Measurements from ENCODE around the gene MAPRE3. TPM values are rescaled to one million over a fixed set of nuclear protein-coding genes. Genes with fewer than 3 reads are reported as not detected.
A peak's percentile ranks its signal among the peaks of the same experiment; 100 is the strongest.

The MAPRE3 gene
- total RNA-seq, 4 donors from 2014 or later = 41.9 to 66.5 (median 53.9) TPM

DNA sequence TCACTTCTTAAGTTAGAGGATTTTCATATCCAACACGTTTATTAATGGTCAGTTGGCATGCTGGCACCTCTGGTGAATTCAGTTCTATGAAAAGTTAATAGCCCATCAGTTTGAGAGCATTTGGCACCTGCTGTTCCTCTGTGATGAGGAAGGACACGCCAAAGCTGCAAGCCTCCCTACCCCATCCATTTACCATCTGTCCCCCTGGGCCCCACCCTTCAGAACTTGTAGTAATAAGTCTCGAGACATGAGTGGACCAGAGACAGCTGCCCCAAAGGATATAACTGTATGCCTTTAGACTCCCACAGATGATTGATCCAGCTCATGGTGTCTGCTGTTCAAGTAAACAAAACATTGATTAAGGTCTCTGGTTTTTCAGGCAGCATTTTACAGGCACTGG lies 94.7 kb downstream of the MAPRE3 start:
- ATAC-seq (no peak), DNase-seq (no peak)
- intact Hi-C loops (cut with DNase I; ENCODE audit: low total_unique reads) = no loop called here
- Histone ChIP-seq H3K27me3 (no peaks in the 10 kb centered on the region), H3K27ac (peak overlapping the region in 1 of 4 donors; percentile 15), H3K4me3 (no peak overlapping the region), H3K4me1 (peaks cover 12 to 21% of the 10 kb centered on the region in 2 donors), H3K9me3 (no peaks in the 10 kb centered on the region), H3K36me3 (peaks cover 0 to 28% of the 10 kb centered on the region in 2 donors)
- no peak for TF ChIP-seq POLR2A (IDR thresholded peaks at IDR 0.05)
- TF ChIP-seq, protein P1, sequence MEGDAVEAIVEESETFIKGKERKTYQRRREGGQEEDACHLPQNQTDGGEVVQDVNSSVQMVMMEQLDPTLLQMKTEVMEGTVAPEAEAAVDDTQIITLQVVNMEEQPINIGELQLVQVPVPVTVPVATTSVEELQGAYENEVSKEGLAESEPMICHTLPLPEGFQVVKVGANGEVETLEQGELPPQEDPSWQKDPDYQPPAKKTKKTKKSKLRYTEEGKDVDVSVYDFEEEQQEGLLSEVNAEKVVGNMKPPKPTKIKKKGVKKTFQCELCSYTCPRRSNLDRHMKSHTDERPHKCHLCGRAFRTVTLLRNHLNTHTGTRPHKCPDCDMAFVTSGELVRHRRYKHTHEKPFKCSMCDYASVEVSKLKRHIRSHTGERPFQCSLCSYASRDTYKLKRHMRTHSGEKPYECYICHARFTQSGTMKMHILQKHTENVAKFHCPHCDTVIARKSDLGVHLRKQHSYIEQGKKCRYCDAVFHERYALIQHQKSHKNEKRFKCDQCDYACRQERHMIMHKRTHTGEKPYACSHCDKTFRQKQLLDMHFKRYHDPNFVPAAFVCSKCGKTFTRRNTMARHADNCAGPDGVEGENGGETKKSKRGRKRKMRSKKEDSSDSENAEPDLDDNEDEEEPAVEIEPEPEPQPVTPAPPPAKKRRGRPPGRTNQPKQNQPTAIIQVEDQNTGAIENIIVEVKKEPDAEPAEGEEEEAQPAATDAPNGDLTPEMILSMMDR (IDR thresholded peaks at IDR 0.05 in 4 of 5, conservative IDR thresholded peaks at IDR 0.05 in 1 of 5) = no peak
- in situ Hi-C loops (cut with MboI; ENCODE audit: low sequenced_read_pairs in 4 of 4) = no loop called here

DNA sequence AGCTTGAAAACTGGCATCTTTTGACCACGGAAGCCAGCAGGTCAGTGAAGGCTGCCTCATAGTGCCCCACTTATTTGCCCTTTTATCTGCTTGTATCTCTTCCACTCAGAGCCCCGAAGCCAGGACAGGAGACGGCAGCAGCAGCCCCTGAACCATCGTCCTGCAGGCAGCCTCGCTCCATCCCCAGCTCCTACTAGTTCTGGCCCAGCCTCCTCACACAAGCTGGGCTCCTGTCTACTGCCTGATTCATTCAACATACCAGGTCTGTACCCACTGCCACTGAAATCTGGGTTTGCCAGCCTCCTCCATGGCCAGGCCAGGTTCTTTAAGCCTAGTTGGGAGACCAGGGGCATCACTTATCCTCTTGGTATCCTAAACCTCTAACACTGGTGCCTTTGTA lies 96.9 kb downstream of the MAPRE3 start:
- peaks cover 0 to 28% of the 10 kb centered on the region in 2 donors for H3K36me3 ChIP-seq
- H3K4me1 ChIP-seq = peaks cover 27 to 33% of the 10 kb centered on the region in 2 donors
- H3K9me3 ChIP-seq = no peaks in the 10 kb centered on the region
- H3K4me3 ChIP-seq = no peak overlapping the region
- no peaks in the 10 kb centered on the region for H3K27me3 ChIP-seq
- in situ Hi-C loops (cut with MboI; ENCODE audit: low sequenced_read_pairs in 4 of 4) (no loop called here), intact Hi-C loops (cut with DNase I; ENCODE audit: low total_unique reads) (no loop called here)
- no peak for TF ChIP-seq POLR2A (IDR thresholded peaks at IDR 0.05)
- TF ChIP-seq, protein P1 (IDR thresholded peaks at IDR 0.05 in 4 of 5, conservative IDR thresholded peaks at IDR 0.05 in 1 of 5) = no peak
- no peak overlapping the region for H3K27ac ChIP-seq
- no peak for DNase-seq
- ATAC-seq = no peak

DNA sequence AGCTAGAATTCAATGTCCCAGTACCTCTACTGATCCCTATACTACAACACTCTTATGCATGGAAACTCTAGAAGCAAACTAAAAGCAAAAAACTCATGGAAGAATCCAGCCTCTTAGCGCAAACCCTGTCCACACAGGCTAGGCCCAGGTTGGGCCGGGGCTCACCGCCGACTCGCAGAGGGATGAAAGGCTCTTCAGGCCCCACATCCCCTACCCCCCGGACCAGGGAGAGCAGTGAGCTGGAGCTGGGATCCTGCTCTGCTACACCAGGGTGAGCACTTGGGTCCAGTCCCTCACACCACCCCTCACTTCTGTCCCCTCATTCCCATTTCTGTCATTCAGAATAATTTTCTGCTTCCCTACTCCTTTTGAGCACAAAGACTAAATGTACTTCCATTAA lies 99.0 kb downstream of the MAPRE3 start:
- H3K27me3 ChIP-seq = no peaks in the 10 kb centered on the region
- no peak overlapping the region for H3K4me3 ChIP-seq
- H3K9me3 ChIP-seq = no peaks in the 10 kb centered on the region
- TF ChIP-seq POLR2A (IDR thresholded peaks at IDR 0.05) = no peak
- TF ChIP-seq, protein P1 (IDR thresholded peaks at IDR 0.05 in 4 of 5, conservative IDR thresholded peaks at IDR 0.05 in 1 of 5) = no peak
- no peak overlapping the region for H3K27ac ChIP-seq
- intact Hi-C loops (cut with DNase I; ENCODE audit: low total_unique reads) (no loop called here), in situ Hi-C loops (cut with MboI; ENCODE audit: low sequenced_read_pairs in 4 of 4) (no loop called here)
- DNase-seq (no peak), ATAC-seq (no peak)
- H3K4me1 ChIP-seq = peaks cover 28% of the 10 kb centered on the region in 2 donors
- peaks cover 0 to 28% of the 10 kb centered on the region in 2 donors for H3K36me3 ChIP-seq

DNA sequence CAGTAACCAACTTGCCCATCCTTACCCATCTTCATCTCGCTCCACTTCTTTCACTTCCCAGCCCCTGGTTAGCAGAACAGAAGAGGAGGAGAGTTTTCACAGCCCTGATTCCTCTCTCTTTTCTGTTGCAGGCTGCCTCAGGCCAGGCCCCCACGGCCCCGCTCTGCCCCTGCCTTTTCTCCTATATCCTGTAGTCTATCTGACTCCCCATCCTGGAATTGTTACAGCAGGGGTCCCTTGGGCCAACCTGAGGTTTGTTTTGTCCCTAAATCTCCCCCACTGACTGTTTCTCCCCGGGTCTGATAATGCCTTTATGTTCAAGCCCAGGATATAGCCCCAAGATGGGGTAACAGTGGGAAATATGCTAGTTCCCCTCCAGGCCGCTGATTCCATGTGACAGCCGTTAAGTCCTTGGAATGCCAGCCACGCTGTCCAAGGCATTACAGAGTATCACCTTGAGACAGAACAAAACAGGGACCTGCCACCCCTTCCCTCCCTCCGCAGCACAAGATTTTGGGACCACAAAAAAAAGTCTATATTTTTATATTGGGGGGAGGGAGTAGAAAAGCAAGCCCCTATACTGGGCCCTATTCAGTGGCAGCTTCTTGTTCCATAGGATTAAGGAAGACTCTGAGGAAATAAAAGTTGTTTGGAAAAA lies 99.7 kb downstream of the MAPRE3 start:
- H3K4me1 ChIP-seq = peaks cover 29 to 31% of the 10 kb centered on the region in 2 donors
- peak overlapping the region; percentile 91 to 97 (median 92) for H3K27ac ChIP-seq
- in situ Hi-C loops (cut with MboI; ENCODE audit: low sequenced_read_pairs in 4 of 4) = no loop called here
- TF ChIP-seq, protein P1 (IDR thresholded peaks at IDR 0.05 in 4 of 5, conservative IDR thresholded peaks at IDR 0.05 in 1 of 5) = no peak
- no peak for TF ChIP-seq POLR2A (IDR thresholded peaks at IDR 0.05)
- H3K4me3 ChIP-seq = peak overlapping the region; percentile 83 to 98 (median 89)
- no peak for ATAC-seq
- H3K36me3 ChIP-seq = peaks cover 0 to 28% of the 10 kb centered on the region in 2 donors
- intact Hi-C loops (cut with DNase I; ENCODE audit: low total_unique reads) = loop anchor here (2.0 to 5.0 kb wide), 2 partner anchors 17 to 283 kb away; partner anchors contain the start of gene CENPA
- no peak for DNase-seq
- H3K9me3 ChIP-seq = no peaks in the 10 kb centered on the region
- H3K27me3 ChIP-seq = no peaks in the 10 kb centered on the region
